IPS-NIHi11 (cell line): ENCODE data around the gene TSPAN12.
"Not testable (repeated sequence)": the region's sequence is repeated elsewhere in the genome, so short reads cannot be mapped to it uniquely, and the experiment has no call there.

ENCODE experiments used
- DNase-seq: peaks from one replicate; pipeline ENCODE4 v3.0.0; 2012; ENCODE audit warnings: mixed read lengths, low spot score

The TSPAN12 gene

DNA sequence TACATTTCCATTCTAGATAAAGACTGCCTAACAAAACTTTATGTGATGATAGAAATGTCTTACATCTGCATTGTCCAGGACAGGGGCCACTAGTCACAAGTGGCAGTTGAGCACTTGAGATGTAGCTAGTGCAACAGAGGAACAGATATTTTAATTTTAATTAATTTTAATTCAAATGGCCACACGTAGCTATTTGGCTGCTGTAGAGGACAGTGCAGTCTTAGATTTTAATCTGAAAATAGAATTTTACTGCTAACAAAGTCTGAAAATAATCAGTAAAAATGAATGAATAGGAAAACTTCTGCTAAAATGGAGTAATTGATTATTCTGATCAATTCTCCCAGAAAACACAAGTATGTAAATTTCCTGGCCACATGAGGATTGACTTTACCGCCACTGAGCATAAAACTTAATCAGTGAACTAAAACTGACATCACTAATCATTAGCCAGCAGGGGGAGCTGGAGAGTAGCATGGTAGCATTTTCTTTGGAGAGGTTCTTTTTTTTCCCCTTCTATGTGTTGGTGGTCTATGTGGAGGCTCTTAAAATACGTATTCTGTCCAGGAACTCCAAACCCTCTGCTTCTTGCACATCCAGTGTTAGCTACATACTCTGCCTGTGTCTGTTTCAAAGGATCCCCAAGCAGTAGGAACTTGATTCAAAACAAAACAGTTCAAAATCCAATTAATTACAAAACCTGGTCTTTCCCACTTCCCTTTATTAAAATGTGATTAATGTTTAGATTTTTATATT, 52.1 kb downstream of the TSPAN12 start:
- DNase-seq, result peak; percentile 73

DNA sequence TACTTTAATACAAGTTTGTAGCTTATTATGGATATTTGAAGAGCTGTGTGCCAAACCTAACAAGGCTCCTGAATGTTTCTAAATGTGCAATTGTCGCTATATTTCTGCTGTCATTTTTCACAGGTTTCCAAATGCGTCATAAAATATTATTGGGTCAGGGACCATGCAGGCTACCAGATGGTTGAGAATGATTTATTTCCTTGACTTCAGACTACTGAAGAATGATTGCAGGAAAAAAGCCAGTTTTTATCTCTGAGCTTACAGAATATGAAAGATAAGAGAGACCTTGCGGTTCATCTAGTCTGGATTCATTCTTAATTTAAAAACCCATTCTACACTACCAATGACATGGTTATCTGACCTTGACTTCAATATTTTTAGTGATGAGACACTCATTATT, 55.2 kb downstream of the TSPAN12 start:
- DNase-seq, result no peak

DNA sequence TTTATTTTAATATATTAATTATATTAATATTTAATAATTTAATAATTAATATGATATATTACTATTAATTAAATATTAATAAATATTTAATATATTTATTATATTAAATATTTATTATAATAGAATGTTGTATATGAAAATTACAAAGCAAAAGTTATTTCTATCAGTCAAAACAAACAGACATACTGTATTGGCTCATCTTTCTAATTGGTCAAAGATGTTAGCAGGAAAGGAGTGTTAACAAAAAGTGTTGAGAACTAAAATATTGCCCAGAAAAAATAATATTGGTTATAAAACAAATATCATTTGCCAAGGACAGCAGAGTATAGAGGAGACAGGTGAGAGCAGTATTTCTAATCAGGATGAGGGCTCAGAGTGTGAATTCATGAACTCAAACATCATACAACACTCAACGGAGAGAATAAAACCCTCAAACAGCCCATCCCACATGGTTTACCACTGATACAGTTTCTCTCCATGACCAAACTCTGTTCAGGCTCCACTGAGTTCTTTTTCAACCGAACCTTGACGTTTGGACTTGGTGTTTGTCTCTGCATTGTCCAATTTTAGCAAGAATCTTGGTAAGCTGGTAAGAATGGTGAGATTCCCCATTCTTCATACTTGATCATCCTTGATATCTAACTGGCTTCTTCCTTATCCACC, 58.0 kb downstream of the TSPAN12 start:
- no peak for DNase-seq

DNA sequence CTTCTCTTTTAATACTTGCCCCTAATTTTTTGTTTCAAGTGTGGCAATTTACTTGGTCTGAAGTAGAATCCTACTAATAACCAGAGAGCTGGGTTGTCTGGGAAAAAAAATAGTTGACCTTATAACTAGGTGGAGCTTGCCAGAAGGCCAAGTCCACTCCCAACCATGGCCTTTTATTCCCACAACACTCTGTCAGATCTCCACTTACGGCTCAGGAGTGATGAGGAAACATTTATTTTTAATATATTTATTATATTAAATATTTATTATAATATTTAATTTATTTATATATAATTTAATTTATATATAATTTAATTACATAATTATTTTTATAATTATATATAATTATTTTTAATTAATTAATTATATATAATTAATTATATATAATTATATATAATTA, 58.8 kb downstream of the TSPAN12 start:
- DNase-seq, result no peak

DNA sequence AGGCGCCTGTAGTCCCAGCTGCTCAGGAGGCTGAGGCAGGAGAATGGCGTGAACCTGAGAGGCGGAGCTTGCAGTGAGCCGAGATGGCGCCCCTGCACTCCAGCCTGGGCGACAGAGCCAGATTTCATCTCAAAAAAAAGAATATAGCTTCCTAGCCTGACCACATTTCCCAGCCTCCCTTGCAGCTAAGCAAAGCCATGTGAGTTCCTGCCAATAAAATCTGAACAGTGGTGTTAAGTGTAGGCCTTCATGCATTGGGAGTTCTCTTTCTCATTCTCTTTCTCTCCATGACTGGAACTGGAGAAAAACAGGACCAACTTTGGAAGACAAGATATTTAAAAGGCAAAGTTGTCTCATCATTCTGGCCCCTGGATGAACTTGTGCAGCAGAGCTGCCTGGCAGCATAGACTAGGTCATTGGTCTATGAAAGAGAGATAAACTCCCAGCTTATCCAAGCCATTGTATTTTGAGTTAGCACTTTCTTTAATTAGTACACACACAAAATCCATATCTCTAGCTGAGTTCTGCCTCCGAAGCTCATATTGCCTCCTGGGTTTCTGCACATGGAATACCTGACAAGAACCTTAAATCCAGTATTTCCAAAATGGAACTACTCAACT, 60.8 kb downstream of the TSPAN12 start:
- no peak for DNase-seq

DNA sequence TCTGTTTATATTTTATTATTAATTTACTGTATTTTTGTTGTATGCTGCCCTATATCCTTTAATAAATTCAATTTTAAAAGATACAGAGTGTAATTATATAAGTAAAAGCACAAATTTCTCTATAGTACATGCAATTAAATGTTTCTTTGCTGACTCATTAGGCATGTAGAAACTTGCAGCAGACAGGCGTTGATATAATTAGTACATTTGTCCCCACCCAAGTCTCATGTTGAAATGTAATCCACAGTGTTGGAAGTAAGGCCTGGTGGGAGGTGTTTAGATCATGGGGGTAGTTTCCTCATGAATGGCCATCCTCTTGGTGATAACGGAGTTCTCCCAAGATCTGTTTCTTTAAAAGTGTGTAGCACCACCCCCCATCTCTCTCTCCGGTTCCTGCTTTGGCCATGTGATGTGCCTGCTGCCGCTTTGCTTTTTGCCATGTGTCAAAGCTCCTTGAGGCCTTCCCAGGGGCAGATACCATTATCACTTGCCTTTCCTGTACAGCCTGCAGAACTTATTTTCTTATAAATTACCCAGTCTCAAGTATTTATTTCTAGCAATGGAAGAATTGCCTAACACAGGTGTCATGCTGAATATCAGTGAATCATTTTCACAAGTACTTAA, 63.7 kb downstream of the TSPAN12 start:
- no peak for DNase-seq

DNA sequence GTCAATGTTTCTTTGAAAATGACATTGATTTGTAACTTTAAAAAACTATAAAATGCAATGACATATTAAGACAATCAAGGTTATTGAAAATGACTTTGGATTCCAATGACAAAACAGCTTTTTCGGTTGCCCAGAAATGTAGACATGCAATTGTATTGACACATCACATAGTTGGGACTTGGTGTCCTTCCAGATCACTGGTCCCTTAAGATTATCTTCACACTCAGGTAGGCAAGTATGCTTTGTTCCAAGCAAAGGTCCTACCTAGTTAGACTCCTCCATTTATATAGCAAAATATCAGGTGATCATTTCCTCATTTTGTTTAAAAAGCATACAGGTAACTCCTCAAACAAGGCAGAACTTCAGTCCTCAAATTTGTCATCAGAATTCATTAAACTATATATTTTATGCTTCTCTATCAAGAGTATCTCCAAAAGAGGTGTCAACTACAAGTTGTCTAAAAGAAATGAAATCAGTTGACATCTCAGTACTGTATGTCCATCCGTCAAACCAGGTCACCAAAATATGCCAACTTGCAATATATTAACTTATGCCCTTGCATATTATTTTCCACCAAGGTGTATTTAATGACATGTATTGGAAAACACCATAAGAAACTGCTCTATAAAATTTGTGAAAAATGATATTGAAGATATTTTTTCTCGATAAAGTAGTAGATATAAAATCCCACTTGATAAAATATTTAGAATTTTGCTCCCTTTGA, 64.6 kb downstream of the TSPAN12 start:
- DNase-seq, result no peak

DNA sequence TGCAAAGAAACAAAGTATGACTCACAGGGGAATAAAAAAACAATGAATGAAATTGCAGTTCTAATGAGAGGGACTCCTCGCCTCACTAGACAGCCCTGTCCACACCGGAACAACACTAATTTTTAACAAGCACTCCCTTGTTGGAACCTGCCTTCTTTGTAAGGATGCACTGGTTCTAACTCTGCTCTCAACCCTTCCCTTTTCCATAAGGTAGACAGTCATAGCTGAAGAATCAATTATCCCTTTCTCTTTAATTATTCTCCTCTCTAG, 65.1 kb downstream of the TSPAN12 start:
- DNase-seq, result no peak

DNA sequence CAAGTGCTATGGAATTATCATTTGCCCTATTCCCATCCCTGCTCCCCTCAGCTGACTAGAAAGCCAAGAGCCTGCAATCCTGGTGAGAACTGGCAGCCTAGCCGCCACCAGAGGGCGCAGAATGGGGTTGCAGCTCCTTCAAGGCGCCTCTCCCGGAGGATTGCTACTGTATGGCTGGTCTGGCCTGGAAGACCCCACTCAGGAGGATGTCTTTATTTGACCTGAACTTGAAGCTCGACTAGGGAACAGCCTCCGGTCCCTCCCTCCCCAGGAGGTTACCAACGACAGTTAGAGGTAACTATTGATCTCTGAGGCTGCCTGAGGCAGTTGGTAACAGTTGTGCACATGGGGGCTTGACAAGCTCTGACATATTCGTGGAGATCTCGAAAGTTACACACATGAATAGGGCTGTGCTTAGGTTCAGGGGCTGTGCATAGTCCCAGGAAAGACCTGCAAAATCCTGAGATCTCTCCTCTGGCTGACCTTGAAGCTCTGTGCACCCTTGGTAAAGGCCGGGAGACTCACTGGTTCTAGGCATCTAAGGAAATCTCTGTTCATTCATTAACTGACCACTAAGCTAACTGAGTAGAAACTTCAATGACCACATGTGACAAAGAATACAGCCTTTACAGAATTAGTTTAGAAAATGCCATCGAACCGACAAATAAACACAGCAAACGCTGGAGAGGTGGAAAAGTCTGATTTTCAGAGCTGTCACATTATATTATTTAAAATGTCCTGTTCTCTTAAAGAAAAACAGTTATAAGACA, 65.7 kb downstream of the TSPAN12 start:
- DNase-seq, result peak; percentile 84

DNA sequence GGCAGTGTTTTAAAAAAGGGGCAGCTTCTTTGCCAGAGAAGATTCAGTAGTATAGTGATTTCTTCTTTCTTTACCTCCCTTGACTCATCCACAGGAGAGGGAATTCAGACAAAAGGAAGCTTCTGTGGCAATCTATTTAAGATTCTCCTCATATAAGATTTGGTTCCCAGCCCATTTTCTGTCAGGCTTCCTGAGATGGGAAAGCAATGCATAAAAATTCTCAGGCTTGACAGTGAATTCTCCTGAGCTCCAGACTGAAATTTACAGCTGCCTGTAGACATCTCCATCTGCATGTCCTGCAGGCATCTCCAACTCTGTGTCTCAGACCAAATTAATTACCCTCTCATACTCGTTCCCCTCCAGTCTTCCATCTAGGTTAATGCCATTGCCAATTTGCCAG, 72.8 kb downstream of the TSPAN12 start:
- DNase-seq, result no peak

DNA sequence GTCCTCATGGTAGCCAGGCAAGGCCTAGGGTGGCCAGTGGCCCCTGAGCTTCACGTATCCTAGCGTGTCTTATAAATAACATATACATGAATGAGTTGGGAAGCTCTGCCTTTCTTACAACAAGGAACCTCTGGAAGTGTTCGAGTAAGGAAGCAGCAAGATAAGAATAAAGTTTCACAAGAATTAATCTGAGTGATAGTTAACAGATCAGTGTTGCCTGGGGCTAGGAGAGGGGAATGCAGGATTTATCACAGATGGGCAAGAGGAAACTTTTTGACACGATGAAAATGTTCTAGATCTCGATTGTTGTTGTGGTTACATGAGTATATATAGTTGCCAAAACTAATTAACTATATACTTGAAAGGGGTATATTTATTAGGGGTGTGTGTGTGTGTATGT, 74.2 kb downstream of the TSPAN12 start:
- DNase-seq, result no peak

DNA sequence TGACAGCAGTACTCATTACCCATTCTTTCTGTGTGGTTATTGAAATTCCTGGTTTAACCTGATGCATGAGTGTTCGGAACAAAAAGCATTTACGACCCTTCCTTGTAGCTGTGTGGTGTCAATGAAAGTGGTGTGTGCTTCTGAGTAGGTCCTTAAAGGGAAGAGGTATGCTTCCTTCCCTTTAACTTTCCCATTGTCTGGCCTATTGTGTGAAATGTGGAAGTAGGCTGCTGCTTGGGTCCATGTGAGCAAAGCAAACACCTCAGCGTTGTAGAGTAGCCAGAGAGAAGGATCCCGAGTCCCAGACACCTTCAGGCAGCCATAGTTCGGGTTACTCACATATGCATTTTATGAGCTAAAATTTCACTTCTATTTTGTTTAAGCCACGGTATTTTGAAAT, 74.7 kb downstream of the TSPAN12 start:
- DNase-seq, result no peak

DNA sequence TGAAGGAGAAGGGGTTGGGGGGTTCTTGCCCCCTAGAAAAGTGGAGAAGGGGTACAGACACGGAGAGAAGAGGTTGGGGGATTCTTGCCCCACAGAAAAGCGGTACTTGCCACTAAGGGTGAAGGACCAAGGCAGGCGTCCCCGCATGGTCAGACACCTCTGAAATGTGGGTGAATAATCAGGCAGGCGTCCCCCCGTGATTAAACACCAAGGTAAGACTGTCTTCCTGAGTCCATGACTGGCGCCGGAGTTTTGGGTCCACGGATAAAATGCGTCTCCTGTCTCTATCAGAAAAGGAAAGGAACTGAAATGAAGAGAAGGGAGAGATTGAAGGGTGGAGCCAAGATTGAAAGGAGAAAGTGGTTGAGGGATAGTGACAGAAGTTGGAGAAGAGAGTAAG, 76.0 kb downstream of the TSPAN12 start:
- not testable (repeated sequence) for DNase-seq

DNA sequence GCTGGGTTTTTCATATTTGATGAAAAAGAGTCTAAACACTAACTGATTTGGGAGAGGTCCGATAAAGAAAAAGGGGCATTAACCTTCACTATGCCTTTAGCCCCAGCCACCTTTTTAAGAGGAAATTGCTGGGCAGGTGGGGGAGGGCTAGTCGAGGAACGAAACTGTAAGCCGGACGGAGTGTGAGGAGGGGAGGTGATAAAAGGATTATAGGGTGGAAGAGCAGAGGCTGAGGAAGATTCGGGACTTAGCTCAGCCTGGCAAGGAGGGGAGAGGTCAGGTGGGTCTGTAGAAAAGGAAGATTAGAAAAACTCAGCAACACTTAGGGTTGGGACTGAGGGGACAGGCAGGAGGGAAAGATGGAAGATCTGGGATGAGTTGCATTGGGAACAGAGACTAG, 77.0 kb downstream of the TSPAN12 start:
- DNase-seq, result no peak

DNA sequence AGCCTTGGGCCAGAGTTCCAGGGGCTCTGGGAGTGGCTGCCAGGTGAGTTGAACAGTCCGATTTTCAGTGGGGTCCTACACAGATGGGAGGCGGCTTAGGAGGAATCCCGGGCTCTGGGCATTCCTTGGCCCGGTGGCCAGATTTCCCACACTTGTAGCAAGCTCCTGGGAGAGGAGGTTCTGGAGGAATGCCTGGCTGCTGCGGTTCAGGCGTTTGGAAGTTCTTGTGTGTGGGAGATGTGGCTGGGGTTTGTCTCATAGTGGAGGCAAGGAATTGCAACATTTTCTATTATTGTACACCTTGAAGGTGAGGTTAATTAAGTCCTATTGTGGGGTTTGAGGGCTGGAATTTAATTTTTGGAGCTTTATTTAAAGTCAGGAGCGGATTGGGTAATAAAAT, 77.5 kb downstream of the TSPAN12 start:
- not testable (repeated sequence) for DNase-seq

DNA sequence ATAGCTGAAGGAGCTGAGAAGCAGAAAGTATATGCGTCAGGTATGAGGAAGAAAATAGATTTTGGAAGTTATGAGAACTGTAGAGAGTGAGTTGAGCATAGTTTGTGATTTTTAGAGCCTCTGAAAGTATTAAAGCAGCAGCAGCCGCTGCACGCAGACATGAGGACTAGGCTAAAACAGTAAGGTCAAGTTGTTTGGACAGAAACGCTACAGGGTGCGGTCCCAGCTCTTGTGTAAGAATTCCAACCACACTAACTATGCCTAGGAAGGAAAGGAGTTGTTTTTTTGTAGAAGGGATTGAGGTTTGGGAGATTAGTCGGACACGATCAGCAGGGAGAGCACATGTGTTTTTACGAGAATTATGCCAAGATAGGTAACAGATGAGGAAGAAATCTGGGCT, 78.9 kb downstream of the TSPAN12 start:
- not testable (repeated sequence) for DNase-seq

DNA sequence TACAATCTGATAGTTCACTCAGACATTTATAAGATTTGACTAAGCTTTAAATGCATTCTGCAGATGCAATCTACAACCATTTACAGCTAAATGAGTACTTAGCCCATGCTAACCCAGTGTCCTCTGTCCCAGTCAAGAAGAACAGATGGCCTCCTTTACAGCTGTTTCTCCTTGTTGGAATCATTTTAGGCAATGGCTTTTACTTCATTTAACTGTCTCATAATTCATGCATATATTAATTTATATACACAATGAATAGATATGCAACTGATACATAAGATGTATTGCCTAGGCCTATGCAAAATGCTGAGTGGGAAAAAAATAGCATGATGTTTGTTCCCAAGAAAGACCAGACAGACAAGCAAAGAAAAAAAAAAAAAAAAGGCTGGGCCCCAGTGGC, 82.2 kb downstream of the TSPAN12 start:
- no peak for DNase-seq

DNA sequence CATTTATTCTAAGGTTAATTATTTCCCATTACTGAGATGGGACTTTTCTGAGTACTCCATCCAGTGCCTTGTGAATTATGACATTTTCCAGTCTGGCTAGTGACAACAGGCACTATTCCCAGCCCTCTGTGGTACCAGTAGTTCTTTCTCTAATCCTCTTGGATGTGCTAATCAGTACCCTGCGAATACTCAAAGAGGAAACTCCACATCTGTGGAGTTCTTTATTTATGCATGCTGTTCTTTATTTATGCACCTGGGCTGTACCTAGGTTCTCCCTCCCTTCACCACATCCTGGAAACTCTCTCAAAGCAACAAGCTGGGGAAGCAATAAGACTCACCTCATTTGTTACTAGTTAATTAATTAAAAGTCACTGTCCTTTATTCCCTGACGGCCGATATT, 83.5 kb downstream of the TSPAN12 start:
- peak; percentile 23 for DNase-seq

DNA sequence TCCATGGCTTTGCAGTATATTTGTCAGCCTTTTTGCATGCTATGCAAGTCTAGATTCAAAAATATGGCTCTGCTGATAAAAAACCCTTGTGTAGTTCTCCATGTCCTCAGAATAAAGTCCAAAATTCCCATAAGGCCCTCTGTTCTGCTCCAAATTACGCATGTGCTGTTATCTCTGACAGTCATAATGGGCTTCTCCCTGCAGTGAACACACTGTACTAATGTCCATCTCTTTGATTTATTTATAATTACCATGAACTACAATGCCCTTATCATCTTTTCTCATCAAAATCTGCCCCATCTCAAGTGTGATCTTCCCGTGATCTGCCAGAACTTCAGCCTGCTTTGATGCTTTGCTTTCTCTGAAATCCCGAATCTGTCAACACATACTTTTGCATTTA, 87.7 kb downstream of the TSPAN12 start:
- no peak for DNase-seq

DNA sequence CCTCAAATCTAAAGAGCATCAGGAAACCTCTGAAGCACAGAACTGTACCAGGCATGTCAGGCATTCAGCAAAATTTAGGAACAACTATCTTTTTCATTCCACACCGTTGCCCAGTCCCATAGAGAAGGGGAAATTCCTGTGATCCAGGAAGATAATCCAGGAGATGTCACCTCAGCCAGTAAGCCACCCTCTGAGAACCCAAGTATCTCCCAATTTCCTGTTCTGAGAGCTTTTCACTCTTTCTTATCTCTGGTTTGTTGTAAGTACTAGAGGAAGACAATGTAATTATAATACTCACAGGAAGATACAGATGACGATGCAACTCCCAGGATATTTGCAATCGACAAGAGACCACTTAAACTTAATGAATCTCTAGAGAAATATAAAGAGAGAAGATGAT, 97.1 kb downstream of the TSPAN12 start:
- DNase-seq, result no peak

DNA sequence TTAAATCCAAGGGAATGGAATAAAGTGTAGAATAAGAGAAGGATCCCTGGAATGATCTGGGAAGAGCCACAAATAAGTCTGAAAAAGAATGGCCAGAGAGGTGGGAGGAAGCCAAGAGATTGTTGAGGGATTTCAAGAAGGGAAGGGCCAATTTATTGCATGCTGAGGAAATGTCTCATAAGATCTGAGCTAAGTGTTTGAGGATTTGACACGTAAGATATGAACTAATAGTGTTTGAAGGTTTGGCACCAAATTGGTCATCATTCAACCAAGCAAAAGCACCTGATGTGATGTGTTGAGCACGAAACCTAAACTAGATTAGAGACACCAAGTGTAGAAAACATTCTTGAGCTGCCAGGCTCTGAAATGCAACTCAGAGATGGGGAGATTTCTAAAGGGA, 97.9 kb downstream of the TSPAN12 start:
- DNase-seq, result no peak

DNA sequence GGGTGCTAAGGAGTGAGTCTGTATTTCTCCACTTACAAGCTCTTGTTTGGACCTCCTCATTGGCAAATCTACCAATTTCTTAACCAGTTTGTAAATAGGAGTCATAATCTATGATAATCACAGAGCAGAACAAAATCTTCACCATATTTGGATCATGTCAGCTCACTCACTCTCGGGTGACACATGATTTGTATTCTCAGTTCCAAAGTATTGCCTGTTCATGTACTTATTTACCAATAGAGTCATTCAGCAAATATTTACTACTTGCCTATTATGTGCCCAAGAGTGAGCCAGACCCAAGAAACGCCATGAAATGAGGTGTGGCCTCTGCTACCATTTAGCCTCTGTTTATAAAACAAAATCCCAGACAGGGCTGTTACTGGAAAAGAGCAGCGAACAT, 114.8 kb downstream of the TSPAN12 start:
- DNase-seq, result no peak
